Neutrophil (primary cell): ENCODE measurements around the gene KAT6B.
"Not testable (repeated sequence)": the region's sequence is repeated elsewhere in the genome, so short reads cannot be mapped to it uniquely, and the experiment has no call there.

Experiments
- H3K27ac ChIP-seq: fragments of 200-600 bp; sonication (generic); 2 replicates; pipeline ENCODE4 v1.5.1; 2016; ENCODE audit warnings: mild to moderate bottlenecking, moderate library complexity
- H3K27me3 ChIP-seq: fragments of 200-600 bp; sonication (generic); 2 replicates; pipeline ENCODE4 v1.6.0; 2016; ENCODE audit warnings: mild to moderate bottlenecking
- H3K36me3 ChIP-seq: fragments of 200-600 bp; sonication (generic); 2 replicates; pipeline ENCODE4 v1.5.1; 2017
- H3K4me1 ChIP-seq, 2 experiments: fragments of 200-600 bp in 1 of 2; sonication (generic) in 1 of 2; 1 replicate in 1 of 2; 2 replicates in 1 of 2; pipeline versions ENCODE4 v1.5.1 to v1.6.1; 2013 to 2016; ENCODE audit warnings: low read depth in 1 of 2, low read length in 1 of 2, mild to moderate bottlenecking in 1 of 2, moderate library complexity in 1 of 2; ENCODE audit not compliant: control insufficient read depth in 1 of 2, insufficient read depth in 1 of 2
- H3K4me3 ChIP-seq, 2 experiments: fragments of 200-600 bp in 1 of 2; sonication (generic) in 1 of 2; 1 replicate in 1 of 2; 2 replicates in 1 of 2; pipeline ENCODE4 v1.5.1; 2013 to 2016; ENCODE audit warnings: low read depth in 1 of 2, low read length in 1 of 2, mild to moderate bottlenecking in 1 of 2, moderate library complexity in 1 of 2
- H3K9me3 ChIP-seq: fragments of 200-600 bp; sonication (generic); 2 replicates; pipeline ENCODE4 v1.5.1; 2016
- CTCF ChIP-seq: fragments of 200-600 bp; sonication (generic); IDR thresholded peaks from 2 replicates; pipeline ENCODE4 v1.5.1; 2016; ENCODE audit warnings: antibody characterized with exemption

Gene KAT6B

GRCh38 chr10:74792726-74793125 lies 33.7 kb upstream of the KAT6B start:
- no peak for TF ChIP-seq CTCF

GRCh38 chr10:74793240-74793639 lies 33.2 kb upstream of the KAT6B start:
- not testable (repeated sequence) for H3K4me3 ChIP-seq, H3K9me3 ChIP-seq, H3K27me3 ChIP-seq, H3K27ac ChIP-seq, H3K4me1 ChIP-seq, H3K36me3 ChIP-seq

More at GRCh38 chr10:74792726-74793125, 33.7 kb upstream of the KAT6B start:
- Histone ChIP-seq H3K27ac (no peak overlapping the region), H3K36me3 (no peaks in the 10 kb centered on the region), H3K4me1 (no peaks in the 10 kb centered on the region), H3K27me3 (no peaks in the 10 kb centered on the region), H3K4me3 (no peak overlapping the region), H3K9me3 (no peaks in the 10 kb centered on the region)

- Histone ChIP-seq H3K4me3 (no peak overlapping the region), H3K36me3 (no peaks in the 10 kb centered on the region), H3K4me1 (no peaks in the 10 kb centered on the region), H3K27ac (no peak overlapping the region), H3K9me3 (no peaks in the 10 kb centered on the region), H3K27me3 (no peaks in the 10 kb centered on the region)
- no peak for TF ChIP-seq CTCF
Measured at GRCh38 chr10:74794531-74794930, 31.9 kb upstream of the KAT6B start.

GRCh38 chr10:74797550-74797949 lies 28.9 kb upstream of the KAT6B start:
- H3K27ac ChIP-seq: no peak overlapping the region
- TF ChIP-seq CTCF: no peak
- no peaks in the 10 kb centered on the region for H3K9me3 ChIP-seq
- H3K36me3 ChIP-seq: no peaks in the 10 kb centered on the region
- no peak overlapping the region for H3K4me3 ChIP-seq
- no peaks in the 10 kb centered on the region for H3K27me3 ChIP-seq
- H3K4me1 ChIP-seq: no peaks in the 10 kb centered on the region

- no peaks in the 10 kb centered on the region for H3K4me1 ChIP-seq
- H3K27ac ChIP-seq: no peak overlapping the region
- H3K9me3 ChIP-seq: no peaks in the 10 kb centered on the region
- TF ChIP-seq CTCF: no peak
- H3K4me3 ChIP-seq: no peak overlapping the region
- no peaks in the 10 kb centered on the region for H3K27me3 ChIP-seq
- no peaks in the 10 kb centered on the region for H3K36me3 ChIP-seq
Measured at GRCh38 chr10:74799721-74800221, 26.6 kb upstream of the KAT6B start.

GRCh38 chr10:74801447-74801846 lies 25.0 kb upstream of the KAT6B start:
- H3K27me3 ChIP-seq: no peaks in the 10 kb centered on the region
- H3K9me3 ChIP-seq: no peaks in the 10 kb centered on the region
- no peaks in the 10 kb centered on the region for H3K4me1 ChIP-seq
- no peaks in the 10 kb centered on the region for H3K36me3 ChIP-seq
- no peak overlapping the region for H3K27ac ChIP-seq
- no peak overlapping the region for H3K4me3 ChIP-seq
- TF ChIP-seq CTCF: no peak
